Endothelial cell of umbilical vein (primary cell): Measurements from ENCODE around the gene DVL1. TPM values are rescaled to one million over a fixed set of nuclear protein-coding genes. Genes with fewer than 3 reads are reported as not detected.

Experiments used
- BruUV-seq: library from RNA; stranded (reverse); fragments of 400-500 nt; replicated peaks from 2 replicates; lab custom pipeline; 2021; lab: Mats Ljungman, UMichigan
- CTCF ChIA-PET: fragments of 300-600, 350-600 bp; sonication (Branson Sonifier 250); formaldehyde crosslinking; loops from one replicate; lab custom pipeline; 2021; ENCODE audit warnings: antibody characterized with exemption, inconsistent platforms; lab: Charles Lee
- POLR2A ChIA-PET: fragments of 300-600, 350-600 bp; sonication (Branson Sonifier 250); formaldehyde crosslinking; loops from one replicate; lab custom pipeline; 2021; ENCODE audit warnings: antibody characterized with exemption, inconsistent platforms; lab: Charles Lee
- DNase-seq: peaks from one replicate; pipeline ENCODE4 v3.0.0-alpha.2; 2011; ENCODE audit warnings: low read depth, low spot score
- FAIRE-seq: peaks from 2 replicates; lab custom pipeline; 2011; peaks lifted over from hg19 to GRCh38; lab: Jason Lieb, UNC
- H2AFZ ChIP-seq: 2 replicates; pipeline ENCODE4 v1.6.0; 2012; ENCODE audit warnings: low read depth, low read length, control low read depth, inconsistent platforms
- H3K27ac ChIP-seq: 2 replicates; pipeline ENCODE4 v1.5.1; 2011; ENCODE audit warnings: low read depth, mild to moderate bottlenecking, control low read depth, low read length, moderate library complexity; ENCODE audit not compliant: insufficient read depth
- H3K27me3 ChIP-seq, 2 experiments: 2 replicates each; pipeline versions ENCODE4 v1.6.0 to v1.6.1; 2011; ENCODE audit warnings: low read length in 2 of 2, mixed read lengths in 1 of 2; ENCODE audit not compliant: control insufficient read depth in 2 of 2, insufficient read depth in 2 of 2
- H3K36me3 ChIP-seq, 2 experiments: 2 replicates in 1 of 2; 3 replicates in 1 of 2; pipeline ENCODE4 v1.5.1; 2011; ENCODE audit warnings: low read length in 2 of 2, mild to moderate bottlenecking in 1 of 2, moderate library complexity in 1 of 2; ENCODE audit not compliant: control insufficient read depth in 2 of 2, insufficient read depth in 2 of 2; ENCODE audit errors: extremely low read depth in 1 of 2
- H3K4me1 ChIP-seq: 3 replicates; pipeline ENCODE4 v1.5.1; 2011; ENCODE audit warnings: mild to moderate bottlenecking, low read length; ENCODE audit not compliant: control insufficient read depth, insufficient read depth; ENCODE audit errors: extremely low read depth
- H3K4me2 ChIP-seq: 2 replicates; pipeline ENCODE4 v1.6.1; 2011; ENCODE audit warnings: low read length, control low read depth, mixed read lengths; ENCODE audit not compliant: insufficient read depth
- H3K4me3 ChIP-seq, 3 experiments: fragments of 200-600 bp in 1 of 3; sonication (generic), shearing (Covaris generic) in 1 of 3; replicated peaks in 1 of 3; 2 replicates each; pipeline ENCODE4 v1.5.1; 2011 to 2016; ENCODE audit warnings: control low read depth in 3 of 3, low read length in 3 of 3, mild to moderate bottlenecking in 2 of 3, inconsistent platforms in 1 of 3, low read depth in 1 of 3, moderate library complexity in 1 of 3; ENCODE audit not compliant: insufficient read depth in 1 of 3
- H3K79me2 ChIP-seq: 2 replicates; pipeline ENCODE4 v1.6.0; 2012; ENCODE audit warnings: low read length, inconsistent platforms; ENCODE audit not compliant: control insufficient read depth, insufficient read depth
- H3K9ac ChIP-seq: replicated peaks from 2 replicates; pipeline ENCODE3; 2011; ENCODE audit warnings: low read length, control low read depth; ENCODE audit not compliant: insufficient read depth; ENCODE audit errors: extremely low read depth
- H3K9me1 ChIP-seq: replicated peaks from 3 replicates; pipeline ENCODE4 v1.6.0; 2011; ENCODE audit warnings: mild to moderate bottlenecking, low read length; ENCODE audit not compliant: control insufficient read depth, insufficient read depth; ENCODE audit errors: extremely low read depth
- H3K9me3 ChIP-seq: replicated peaks from 2 replicates; pipeline ENCODE4 v1.5.1; 2012; ENCODE audit warnings: low read length, inconsistent platforms; ENCODE audit not compliant: control insufficient read depth, insufficient read depth
- H4K20me1 ChIP-seq: replicated peaks from 2 replicates; pipeline ENCODE3; 2011; ENCODE audit warnings: mild to moderate bottlenecking, low read length; ENCODE audit not compliant: control insufficient read depth, insufficient read depth; ENCODE audit errors: extremely low read depth
- EZH2 ChIP-seq: IDR thresholded peaks from 2 replicates; pipeline ENCODE4 v1.6.1; 2012; ENCODE audit warnings: borderline replicate concordance, low read depth, mild to moderate bottlenecking, moderate library complexity, low read length, inconsistent platforms; ENCODE audit not compliant: severe bottlenecking
- FOS ChIP-seq: IDR thresholded peaks from 2 replicates; pipeline ENCODE4 v1.6.1; 2011; ENCODE audit warnings: mild to moderate bottlenecking, low read length, moderate library complexity, borderline replicate concordance; ENCODE audit not compliant: insufficient read depth
- GATA2 ChIP-seq: IDR thresholded peaks from 2 replicates; pipeline ENCODE4 v1.7.0; 2011; ENCODE audit warnings: low read depth, mild to moderate bottlenecking, moderate library complexity, mixed read lengths, low read length; ENCODE audit not compliant: insufficient read length, insufficient read depth
- JUN ChIP-seq: IDR thresholded peaks from 2 replicates; pipeline ENCODE4 v1.6.1; 2011; ENCODE audit warnings: borderline replicate concordance, low read depth; ENCODE audit not compliant: insufficient read length, insufficient read depth
- MYC ChIP-seq: IDR thresholded peaks from one replicate; pipeline ENCODE4 v1.6.1; 2011; ENCODE audit warnings: mild to moderate bottlenecking, low read depth, low read length
- POLR2A ChIP-seq: IDR thresholded peaks from 2 replicates; pipeline ENCODE4 v1.6.1; 2012; ENCODE audit warnings: low read depth, mild to moderate bottlenecking, control low read depth, low read length
- POLR2AphosphoS5 ChIP-seq: IDR thresholded peaks from 2 replicates; pipeline ENCODE4 v1.6.1; 2012; ENCODE audit warnings: low read depth, mild to moderate bottlenecking, control low read depth, low read length, moderate library complexity; ENCODE audit not compliant: insufficient read depth
- dilution Hi-C: fragments of 300-500 bp; cut with MboI; formaldehyde crosslinking; loops from one replicate; pipeline ENCODE4 v1.15.0; 2019; ENCODE audit warnings: low sequenced_read_pairs; ENCODE audit not compliant: extremely low pct_ligation_motif_present
- intact Hi-C: fragments of 100-400 bp; cut with micrococcal nuclease; formaldehyde crosslinking; loops from one replicate; pipeline ENCODE4 v1.10.0; 2022
- polyA plus RNA-seq, 4 experiments: library from polyadenylated mRNA; depleted of rRNA in 3 of 4; stranded (reverse) in 3 of 4; unstranded in 1 of 4; fragments of >200 nt; gene quantifications; 2 replicates each; pipeline versions ENCODE4 v1.2.1 to v1.2.3, GENCODE V29; 2011 to 2012; ENCODE audit warnings: missing spikeins in 1 of 4
- total RNA-seq: library from RNA; stranded (reverse); gene quantifications from 2 replicates; pipeline ENCODE4 v1.2.3, GENCODE V29; 2021
- TF ChIP-seq, protein P1 (sequence below): IDR thresholded peaks from 2 replicates; pipeline ENCODE4 v1.6.1; 2011; ENCODE audit not compliant: insufficient read depth, insufficient read length
- TF ChIP-seq, protein P2 (sequence below), 2 donors: IDR thresholded peaks; 1 replicate in 1 of 2; 2 replicates in 1 of 2; pipeline ENCODE4 v1.5.1; 2011; ENCODE audit warnings: low read length in 2 of 2, mild to moderate bottlenecking in 2 of 2, moderate library complexity in 2 of 2, control low read depth in 1 of 2, inconsistent platforms in 1 of 2, low read depth in 1 of 2; ENCODE audit not compliant: insufficient read depth in 1 of 2; ENCODE audit errors: extremely low read depth in 1 of 2

DVL1 gene
- total and polyA plus RNA-seq, 2 donors (not counting 3 experiments of a cell fraction or from before 2014, with no cell fraction given): 26.8 to 36.5 TPM

DNA sequence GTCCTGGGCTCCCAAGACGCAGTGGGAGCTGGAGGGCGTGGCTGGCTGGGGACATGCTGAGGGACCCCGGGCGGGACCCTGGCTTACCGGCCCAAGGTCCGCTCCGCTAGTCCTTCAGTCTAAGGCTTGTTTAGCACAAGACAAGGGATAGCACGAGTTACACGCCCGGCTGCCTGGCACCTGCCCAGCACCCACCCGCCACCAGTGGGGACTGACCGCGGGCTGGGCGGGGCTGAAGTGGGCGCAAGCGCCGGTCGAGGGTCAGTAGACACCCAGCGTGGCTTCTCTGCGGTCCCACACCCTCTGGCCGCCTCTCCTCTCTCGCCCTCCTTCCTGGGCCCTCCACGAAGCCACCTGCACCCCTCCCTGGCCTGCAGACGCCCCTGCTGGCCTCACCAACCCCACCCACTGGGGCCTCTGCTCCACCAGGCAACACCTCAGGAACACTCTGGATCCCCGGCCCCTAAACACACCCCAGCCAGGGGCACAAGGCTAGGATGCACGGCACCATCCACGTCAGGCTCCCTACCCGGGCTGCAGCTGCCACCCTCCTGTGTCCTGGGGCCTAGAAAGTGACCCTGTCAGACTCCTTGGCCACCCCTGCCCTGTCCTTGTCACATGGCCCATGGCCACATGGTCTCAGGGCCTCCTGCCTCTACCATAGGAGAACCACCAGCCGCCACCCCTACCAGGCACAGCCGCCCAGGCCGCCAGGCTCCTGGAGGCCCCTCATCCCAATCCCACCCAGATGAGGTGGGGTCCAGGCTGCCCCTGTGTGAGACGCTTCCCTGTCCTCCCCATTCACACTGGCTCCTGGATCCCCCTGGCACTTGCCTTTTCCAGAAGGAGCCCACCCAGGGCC, 12.1 kb downstream of the DVL1 start:
- H3K27me3 ChIP-seq: no peaks in the 10 kb centered on the region
- no peak overlapping the region for H2AFZ ChIP-seq
- no TSS peak for BruUV-seq
- no peak for TF ChIP-seq FOS
- TF ChIP-seq JUN: no peak
- no peak for TF ChIP-seq GATA2
- TF ChIP-seq, protein P1, sequence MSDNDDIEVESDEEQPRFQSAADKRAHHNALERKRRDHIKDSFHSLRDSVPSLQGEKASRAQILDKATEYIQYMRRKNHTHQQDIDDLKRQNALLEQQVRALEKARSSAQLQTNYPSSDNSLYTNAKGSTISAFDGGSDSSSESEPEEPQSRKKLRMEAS: no peak
- TF ChIP-seq POLR2AphosphoS5: no peak
- no peak for TF ChIP-seq EZH2
- TF ChIP-seq POLR2A: no peak
- TF ChIP-seq MYC: no peak
- TF ChIP-seq, protein P2, sequence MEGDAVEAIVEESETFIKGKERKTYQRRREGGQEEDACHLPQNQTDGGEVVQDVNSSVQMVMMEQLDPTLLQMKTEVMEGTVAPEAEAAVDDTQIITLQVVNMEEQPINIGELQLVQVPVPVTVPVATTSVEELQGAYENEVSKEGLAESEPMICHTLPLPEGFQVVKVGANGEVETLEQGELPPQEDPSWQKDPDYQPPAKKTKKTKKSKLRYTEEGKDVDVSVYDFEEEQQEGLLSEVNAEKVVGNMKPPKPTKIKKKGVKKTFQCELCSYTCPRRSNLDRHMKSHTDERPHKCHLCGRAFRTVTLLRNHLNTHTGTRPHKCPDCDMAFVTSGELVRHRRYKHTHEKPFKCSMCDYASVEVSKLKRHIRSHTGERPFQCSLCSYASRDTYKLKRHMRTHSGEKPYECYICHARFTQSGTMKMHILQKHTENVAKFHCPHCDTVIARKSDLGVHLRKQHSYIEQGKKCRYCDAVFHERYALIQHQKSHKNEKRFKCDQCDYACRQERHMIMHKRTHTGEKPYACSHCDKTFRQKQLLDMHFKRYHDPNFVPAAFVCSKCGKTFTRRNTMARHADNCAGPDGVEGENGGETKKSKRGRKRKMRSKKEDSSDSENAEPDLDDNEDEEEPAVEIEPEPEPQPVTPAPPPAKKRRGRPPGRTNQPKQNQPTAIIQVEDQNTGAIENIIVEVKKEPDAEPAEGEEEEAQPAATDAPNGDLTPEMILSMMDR (IDR thresholded peaks at IDR 0.05; ENCODE audit: extremely low read depth in 1 of 2, insufficient read depth in 1 of 2, low read depth in 1 of 2, low read length in 2 of 2): no peak
- H3K4me1 ChIP-seq: no peaks in the 10 kb centered on the region
- no peak for DNase-seq
- H3K9me1 ChIP-seq: no peaks in the 10 kb centered on the region
- POLR2A ChIA-PET: no interaction called here
- no peak overlapping the region for H3K4me2 ChIP-seq
- CTCF ChIA-PET: interaction anchor here (1.7 kb wide), 1 partner anchor 11 kb away, joined by 4 read pairs; no protein-coding TSS in a partner anchor
- H3K9ac ChIP-seq: no peak overlapping the region
- no peaks in the 10 kb centered on the region for H3K79me2 ChIP-seq
- H3K36me3 ChIP-seq: peaks cover 0 to 17% of the 10 kb centered on the region in 2 experiments
- H3K4me3 ChIP-seq: no peak overlapping the region
- H3K9me3 ChIP-seq: no peaks in the 10 kb centered on the region
- intact Hi-C loops: no loop called here
- dilution Hi-C loops: no loop called here
- FAIRE-seq: no peak
- no peaks in the 10 kb centered on the region for H4K20me1 ChIP-seq
- no peak overlapping the region for H3K27ac ChIP-seq
